B cell (primary cell): ENCODE measurements around the gene EPB41L4A. TPM values are rescaled to one million over a fixed set of nuclear protein-coding genes. Genes with fewer than 3 reads are reported as not detected.

Experiments
- ATAC-seq: fragments of 200-7000 bp; cut with Tn5 transposase; one replicate; pipeline ENCODE4 v1.10.0; 2021; ENCODE audit warnings: low read depth, mild to moderate bottlenecking, moderate number of reproducible peaks, moderate library complexity
- CTCF ChIA-PET: fragments of 350-600 bp; sonication (Branson Sonifier 250); formaldehyde crosslinking; loops from one replicate; lab custom pipeline; 2021; ENCODE audit warnings: antibody characterized with exemption, inconsistent platforms; lab: Charles Lee
- POLR2A ChIA-PET: fragments of 350-600 bp; sonication (Branson Sonifier 250); formaldehyde crosslinking; loops from one replicate; lab custom pipeline; 2021; ENCODE audit warnings: antibody characterized with exemption; lab: Charles Lee
- DNase-seq: peaks from one replicate; pipeline ENCODE4 v3.0.0; 2013
- H2AFZ ChIP-seq: 2 replicates; pipeline ENCODE4 v1.6.1; 2012; ENCODE audit warnings: mild to moderate bottlenecking, low read depth, low read length; ENCODE audit not compliant: insufficient read depth, poor library complexity, severe bottlenecking
- H3K27ac ChIP-seq, 2 donors: 1 replicate in 1 of 2; 2 replicates in 1 of 2; pipeline ENCODE4 v1.5.1; 2012 to 2013; ENCODE audit warnings: low read length in 2 of 2, mild to moderate bottlenecking in 2 of 2, moderate library complexity in 1 of 2
- H3K27me3 ChIP-seq, 4 experiments: fragments of 200-600 bp in 1 of 4; sonication (generic) in 1 of 4; replicated peaks in 1 of 4; 1 replicate in 2 of 4; 2 replicates in 2 of 4; pipeline versions ENCODE4 v1.6.1 to v1.7.0; 2013 to 2016; ENCODE audit warnings: low read length in 3 of 4, mild to moderate bottlenecking in 2 of 4, mixed read lengths in 1 of 4, moderate library complexity in 1 of 4; ENCODE audit not compliant: insufficient read depth in 4 of 4, control insufficient read depth in 3 of 4; ENCODE audit errors: control extremely low read depth in 1 of 4
- H3K36me3 ChIP-seq, 2 experiments: replicated peaks in 1 of 2; 1 replicate in 1 of 2; 2 replicates in 1 of 2; pipeline versions ENCODE4 v1.6.1 to v1.7.1; 2013; ENCODE audit warnings: low read length in 1 of 2; ENCODE audit not compliant: insufficient read depth in 2 of 2, control insufficient read depth in 1 of 2; ENCODE audit errors: control extremely low read depth in 1 of 2, extremely low read depth in 1 of 2
- H3K4me1 ChIP-seq, 2 donors: fragments of 200-600 bp in 1 of 2; sonication (generic) in 1 of 2; 1 replicate in 1 of 2; 2 replicates in 1 of 2; pipeline versions ENCODE4 v1.5.1 to v1.6.1; 2013 to 2017; ENCODE audit warnings: low read length in 2 of 2; ENCODE audit not compliant: control insufficient read depth in 2 of 2, insufficient read depth in 2 of 2
- H3K4me2 ChIP-seq: replicated peaks from 2 replicates; pipeline ENCODE3; 2012; ENCODE audit warnings: mild to moderate bottlenecking, low read depth, low read length; ENCODE audit not compliant: poor library complexity, severe bottlenecking
- H3K4me3 ChIP-seq, 5 experiments: fragments of 200-600 bp in 1 of 5; sonication (generic) in 1 of 5; 1 replicate in 3 of 5; 2 replicates in 2 of 5; pipeline versions ENCODE4 v1.5.1 to v1.7.0; 2011 to 2016; ENCODE audit warnings: low read length in 4 of 5, mild to moderate bottlenecking in 4 of 5, low read depth in 2 of 5, control low read depth in 1 of 5, moderate library complexity in 1 of 5; ENCODE audit not compliant: insufficient read depth in 1 of 5; ENCODE audit errors: control extremely low read depth in 1 of 5, extremely low read depth in 1 of 5
- H3K79me2 ChIP-seq: fragments of 200-600 bp; sonication (generic); one replicate; pipeline ENCODE4 v1.6.0; 2016; ENCODE audit warnings: low read length; ENCODE audit not compliant: control insufficient read depth, insufficient read depth
- H3K9ac ChIP-seq: fragments of 200-600 bp; sonication (generic); 2 replicates; pipeline ENCODE4 v1.6.1; 2017; ENCODE audit warnings: mild to moderate bottlenecking, low read length, moderate library complexity
- H3K9me3 ChIP-seq, 3 donors: one replicate each; pipeline versions ENCODE4 v1.6.1 to v1.7.1; 2013; ENCODE audit warnings: low read length in 2 of 3; ENCODE audit not compliant: control insufficient read depth in 2 of 3, insufficient read depth in 1 of 3; ENCODE audit errors: control extremely low read depth in 1 of 3
- H4K20me1 ChIP-seq: 2 replicates; pipeline ENCODE4 v1.6.0; 2012; ENCODE audit warnings: mild to moderate bottlenecking, low read length; ENCODE audit not compliant: insufficient read depth, control insufficient read depth, poor library complexity, severe bottlenecking
- H3K27ac Mint-ChIP-seq: one replicate; pipeline ENCODE4 v1.8.0; 2021; ENCODE audit warnings: mixed read lengths
- H3K27me3 Mint-ChIP-seq: one replicate; pipeline ENCODE4 v1.8.0; 2021; ENCODE audit warnings: mixed read lengths
- H3K4me1 Mint-ChIP-seq: one replicate; pipeline ENCODE4 v1.8.0; 2021; ENCODE audit warnings: mixed read lengths
- H3K4me3 Mint-ChIP-seq: one replicate; pipeline ENCODE4 v1.8.0; 2021; ENCODE audit warnings: mixed read lengths
- H3K9me3 Mint-ChIP-seq: one replicate; pipeline ENCODE4 v1.8.0; 2022; ENCODE audit warnings: mixed read lengths; ENCODE audit not compliant: insufficient read depth
- CTCF ChIP-seq: fragments of 200-600 bp; IDR thresholded peaks from one replicate; pipeline ENCODE4 v1.8.0; 2022; ENCODE audit warnings: antibody characterized with exemption, mild to moderate bottlenecking
- EZH2 ChIP-seq: IDR thresholded peaks from 2 replicates; pipeline ENCODE4 v1.6.1; 2012; ENCODE audit warnings: borderline replicate concordance, low read depth, mild to moderate bottlenecking, moderate library complexity, low read length; ENCODE audit not compliant: insufficient read depth, poor library complexity, severe bottlenecking
- WGBS: methylation state at CpG from one replicate; pipeline ENCODE4 v1.1.5; 2013; ENCODE audit warnings: missing lambda C conversion rate; ENCODE audit not compliant: insufficient coverage; 5-methylcytosine and 5-hydroxymethylcytosine counted together
- intact Hi-C: fragments of 100-400 bp; cut with micrococcal nuclease; formaldehyde crosslinking; loops from one replicate; pipeline ENCODE4 v1.10.0; 2022
- polyA plus RNA-seq: library from polyadenylated mRNA; depleted of rRNA; stranded (reverse); fragments of >200 nt; gene quantifications from 2 replicates; pipeline ENCODE4 v1.2.3, GENCODE V29; 2012
- total RNA-seq, 2 donors: library from RNA; stranded (reverse); fragments of 120-200 nt in 1 of 2; gene quantifications; 1 replicate in 1 of 2; 2 replicates in 1 of 2; pipeline versions ENCODE4 v1.2.3 to v1.2.4, GENCODE V29; 2013 to 2022

EPB41L4A gene
- total and polyA plus RNA-seq, 2 donors (not counting 1 experiment from before 2014, with no cell fraction given): 1.8 to 12.9 TPM

GRCh38 chr5:112183103-112183711, 235.9 kb downstream of the EPB41L4A start:
- ChIA-PET CTCF (interaction anchor here (1.1 to 2.2 kb wide), 2 partner anchors 8 to 17 kb away, joined by 3 to 9 read pairs; no protein-coding TSS in a partner anchor), POLR2A (no interaction called here)
- DNase-seq: no peak
- intact Hi-C loops: no loop called here
- Histone ChIP-seq H3K36me3 (no peaks in the 10 kb centered on the region), H3K4me3 (no peak overlapping the region), H2AFZ (no peak overlapping the region), H3K79me2 (no peaks in the 10 kb centered on the region), H4K20me1 (no peaks in the 10 kb centered on the region), H3K9ac (no peak overlapping the region), H3K4me2 (no peak overlapping the region), H3K27me3 (no peaks in the 10 kb centered on the region), H3K9me3 (no peaks in the 10 kb centered on the region), H3K4me1 (no peaks in the 10 kb centered on the region), H3K27ac (no peak overlapping the region)
- no peak for ATAC-seq
- no peaks in the 10 kb centered on the region for H3K9me3 Mint-ChIP-seq
- H3K27ac Mint-ChIP-seq: no peak overlapping the region
- peaks cover under 1% of the 10 kb centered on the region for H3K27me3 Mint-ChIP-seq
- TF ChIP-seq EZH2 (no peak), CTCF (no peak)
- no peaks in the 10 kb centered on the region for H3K4me1 Mint-ChIP-seq
- WGBS: 76% methylated on average over 1 of the region's 8 CpGs
- H3K4me3 Mint-ChIP-seq: no peak overlapping the region

- POLR2A ChIA-PET: no interaction called here
- DNase-seq (no peak), ATAC-seq (no peak)
- no peak overlapping the region for H3K4me2 ChIP-seq
- no peaks in the 10 kb centered on the region for H3K9me3 ChIP-seq
- H3K27ac ChIP-seq: no peak overlapping the region
- Mint-ChIP-seq H3K4me3 (no peak overlapping the region), H3K27me3 (no peaks in the 10 kb centered on the region), H3K4me1 (peaks cover 4% of the 10 kb centered on the region), H3K9me3 (no peaks in the 10 kb centered on the region), H3K27ac (no peak overlapping the region)
- H3K27me3 ChIP-seq: no peaks in the 10 kb centered on the region
- no CpG with 5 or more reads among the region's 1 CpG for WGBS
- H3K36me3 ChIP-seq: no peaks in the 10 kb centered on the region
- intact Hi-C loops: no loop called here
- no peaks in the 10 kb centered on the region for H4K20me1 ChIP-seq
- CTCF ChIA-PET: interaction anchor here (1.0 kb wide), 1 partner anchor 241 kb away, joined by 3 read pairs; no protein-coding TSS in a partner anchor
- H3K79me2 ChIP-seq: no peaks in the 10 kb centered on the region
- no peak overlapping the region for H2AFZ ChIP-seq
- H3K9ac ChIP-seq: no peak overlapping the region
- H3K4me3 ChIP-seq: no peak overlapping the region
- H3K4me1 ChIP-seq: peaks cover 3% of the 10 kb centered on the region in 2 donors
- TF ChIP-seq CTCF (no peak), EZH2 (no peak)
Measured at GRCh38 chr5:112179290-112179689, 239.8 kb downstream of the EPB41L4A start.
